Tibial nerve (tissue), 3 donors: Measurements from ENCODE around the gene SP1.

Experiments used
- POLR2A ChIP-seq, 2 donors: fragments of 450-650 bp; IDR thresholded peaks; one replicate each; pipeline ENCODE4 v1.6.1; 2017; ENCODE audit warnings: antibody characterized with exemption in 2 of 2, mild to moderate bottlenecking in 2 of 2, moderate library complexity in 2 of 2
- TF ChIP-seq, protein P1 (sequence below), 5 experiments: fragments of 200-600 bp in 3 of 5; fragments of 450-650 bp in 2 of 5; sonication (generic) in 3 of 5; IDR thresholded peaks; one replicate each; pipeline ENCODE4 v1.5.1; 2016 to 2019; ENCODE audit warnings: antibody characterized with exemption in 5 of 5, mild to moderate bottlenecking in 3 of 5, moderate library complexity in 2 of 5

DNA sequence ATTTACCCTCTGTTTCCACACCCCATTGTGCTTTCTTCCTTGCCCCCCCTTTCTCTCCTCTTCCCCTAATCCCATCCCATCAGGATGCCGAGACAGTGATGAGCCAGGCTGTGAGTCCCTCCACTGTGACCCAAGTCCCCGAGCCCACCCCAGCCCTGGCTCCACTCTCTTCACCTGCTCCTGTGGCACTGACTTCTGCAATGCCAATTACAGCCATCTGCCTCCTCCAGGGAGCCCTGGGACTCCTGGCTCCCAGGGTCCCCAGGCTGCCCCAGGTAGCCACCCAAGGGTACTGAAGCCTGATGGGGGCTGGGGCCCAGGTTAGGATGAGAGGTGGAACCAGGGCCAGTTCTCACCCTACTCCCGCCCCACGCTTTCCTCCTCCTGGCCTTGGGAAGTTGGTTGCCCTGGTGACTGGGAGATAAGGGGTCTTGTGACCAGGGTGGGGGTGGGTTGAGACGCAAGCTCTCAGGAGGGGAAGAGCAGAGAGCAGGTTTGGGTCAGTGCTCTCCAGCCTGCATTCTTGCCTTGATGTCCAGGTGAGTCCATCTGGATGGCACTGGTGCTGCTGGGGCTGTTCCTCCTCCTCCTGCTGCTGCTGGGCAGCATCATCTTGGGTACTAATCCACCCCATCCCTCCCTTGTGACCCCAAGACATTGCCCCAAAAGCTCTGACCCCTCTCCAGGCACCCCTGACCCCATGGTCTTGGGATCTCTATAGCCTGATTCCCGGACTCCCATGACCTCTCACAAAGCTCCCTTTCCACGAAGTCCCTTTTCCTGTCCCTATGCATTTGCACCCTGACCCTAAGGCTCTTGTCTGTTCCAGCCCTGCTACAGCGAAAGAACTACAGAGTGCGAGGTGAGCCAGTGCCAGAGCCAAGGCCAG lies 44.9 kb downstream of the SP1 start:
- TF ChIP-seq POLR2A (IDR thresholded peaks at IDR 0.05): no peak
- TF ChIP-seq, protein P1, sequence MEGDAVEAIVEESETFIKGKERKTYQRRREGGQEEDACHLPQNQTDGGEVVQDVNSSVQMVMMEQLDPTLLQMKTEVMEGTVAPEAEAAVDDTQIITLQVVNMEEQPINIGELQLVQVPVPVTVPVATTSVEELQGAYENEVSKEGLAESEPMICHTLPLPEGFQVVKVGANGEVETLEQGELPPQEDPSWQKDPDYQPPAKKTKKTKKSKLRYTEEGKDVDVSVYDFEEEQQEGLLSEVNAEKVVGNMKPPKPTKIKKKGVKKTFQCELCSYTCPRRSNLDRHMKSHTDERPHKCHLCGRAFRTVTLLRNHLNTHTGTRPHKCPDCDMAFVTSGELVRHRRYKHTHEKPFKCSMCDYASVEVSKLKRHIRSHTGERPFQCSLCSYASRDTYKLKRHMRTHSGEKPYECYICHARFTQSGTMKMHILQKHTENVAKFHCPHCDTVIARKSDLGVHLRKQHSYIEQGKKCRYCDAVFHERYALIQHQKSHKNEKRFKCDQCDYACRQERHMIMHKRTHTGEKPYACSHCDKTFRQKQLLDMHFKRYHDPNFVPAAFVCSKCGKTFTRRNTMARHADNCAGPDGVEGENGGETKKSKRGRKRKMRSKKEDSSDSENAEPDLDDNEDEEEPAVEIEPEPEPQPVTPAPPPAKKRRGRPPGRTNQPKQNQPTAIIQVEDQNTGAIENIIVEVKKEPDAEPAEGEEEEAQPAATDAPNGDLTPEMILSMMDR (IDR thresholded peaks at IDR 0.05): no peak
